Measurements from ENCODE around the gene KCNK7.

Gene KCNK7

GRCh38 chr11:65556470-65557279 is 38.9 kb downstream of the KCNK7 start:
- Mint-ChIP-seq H3K36me3 (no peaks in the 10 kb centered on the region), H3K27me3 (no peaks in the 10 kb centered on the region), H3K9me3 (ENCODE audit: low read depth) (no peaks in the 10 kb centered on the region), H3K27ac (peak overlapping the region; percentile 94), H3K4me3 (peak overlapping the region; percentile 88), H3K4me1 (ENCODE audit: low read depth) (peaks cover 64% of the 10 kb centered on the region)

GRCh38 chr11:65555693-65556231 is 39.8 kb downstream of the KCNK7 start:
- H3K9me3 Mint-ChIP-seq (ENCODE audit: low read depth) = no peaks in the 10 kb centered on the region
- peak overlapping the region; percentile 88 for H3K4me3 Mint-ChIP-seq
- H3K36me3 Mint-ChIP-seq = no peaks in the 10 kb centered on the region
- H3K4me1 Mint-ChIP-seq (ENCODE audit: low read depth) = peaks cover 72% of the 10 kb centered on the region
- H3K27ac Mint-ChIP-seq = peak overlapping the region; percentile 94
- no peaks in the 10 kb centered on the region for H3K27me3 Mint-ChIP-seq

- no peaks in the 10 kb centered on the region for H3K27me3 Mint-ChIP-seq
- H3K36me3 Mint-ChIP-seq = no peaks in the 10 kb centered on the region
- peak overlapping the region; percentile 94 for H3K27ac Mint-ChIP-seq
- no peaks in the 10 kb centered on the region for H3K9me3 Mint-ChIP-seq (ENCODE audit: low read depth)
- H3K4me1 Mint-ChIP-seq (ENCODE audit: low read depth) = peaks cover 65% of the 10 kb centered on the region
- peak overlapping the region; percentile 88 for H3K4me3 Mint-ChIP-seq
Measured at GRCh38 chr11:65554842-65555430, 40.7 kb downstream of the KCNK7 start.

- peaks cover 60% of the 10 kb centered on the region for H3K4me1 Mint-ChIP-seq (ENCODE audit: low read depth)
- H3K36me3 Mint-ChIP-seq = no peaks in the 10 kb centered on the region
- no peaks in the 10 kb centered on the region for H3K9me3 Mint-ChIP-seq (ENCODE audit: low read depth)
- no peaks in the 10 kb centered on the region for H3K27me3 Mint-ChIP-seq
- H3K27ac Mint-ChIP-seq = peak overlapping the region; percentile 94
- peak overlapping the region; percentile 88 for H3K4me3 Mint-ChIP-seq
Measured at GRCh38 chr11:65554057-65554818, 41.4 kb downstream of the KCNK7 start.

- no peak overlapping the region for H3K27ac Mint-ChIP-seq
- peak overlapping the region; percentile 27 for H3K4me3 Mint-ChIP-seq
Measured at GRCh38 chr11:65553301-65554001, 42.1 kb downstream of the KCNK7 start.

GRCh38 chr11:65552388-65552951 is 43.1 kb downstream of the KCNK7 start:
- peaks cover 70% of the 10 kb centered on the region for H3K4me1 Mint-ChIP-seq (ENCODE audit: low read depth)
- H3K4me3 Mint-ChIP-seq = peak overlapping the region; percentile 14
- peak overlapping the region; percentile 50 for H3K27ac Mint-ChIP-seq
- no peaks in the 10 kb centered on the region for H3K9me3 Mint-ChIP-seq (ENCODE audit: low read depth)
- H3K27me3 Mint-ChIP-seq = no peaks in the 10 kb centered on the region
- no peaks in the 10 kb centered on the region for H3K36me3 Mint-ChIP-seq

More at GRCh38 chr11:65553301-65554001, 42.1 kb downstream of the KCNK7 start:
- Mint-ChIP-seq H3K9me3 (ENCODE audit: low read depth) (no peaks in the 10 kb centered on the region), H3K36me3 (no peaks in the 10 kb centered on the region), H3K27me3 (no peaks in the 10 kb centered on the region), H3K4me1 (ENCODE audit: low read depth) (peaks cover 64% of the 10 kb centered on the region)

- H3K27me3 Mint-ChIP-seq = no peaks in the 10 kb centered on the region
- peak overlapping the region; percentile 77 for H3K27ac Mint-ChIP-seq
- no peaks in the 10 kb centered on the region for H3K9me3 Mint-ChIP-seq (ENCODE audit: low read depth)
- peaks cover 68% of the 10 kb centered on the region for H3K4me1 Mint-ChIP-seq (ENCODE audit: low read depth)
- peak overlapping the region; percentile 14 for H3K4me3 Mint-ChIP-seq
- no peaks in the 10 kb centered on the region for H3K36me3 Mint-ChIP-seq
Measured at GRCh38 chr11:65551572-65552387, 43.8 kb downstream of the KCNK7 start.

GRCh38 chr11:65549096-65549495 is 46.5 kb downstream of the KCNK7 start:
- no peaks in the 10 kb centered on the region for H3K27me3 Mint-ChIP-seq
- no peak overlapping the region for H3K4me3 Mint-ChIP-seq
- no peaks in the 10 kb centered on the region for H3K36me3 Mint-ChIP-seq
- no peaks in the 10 kb centered on the region for H3K9me3 Mint-ChIP-seq (ENCODE audit: low read depth)
- peak overlapping the region; percentile 42 for H3K27ac Mint-ChIP-seq
- peaks cover 55% of the 10 kb centered on the region for H3K4me1 Mint-ChIP-seq (ENCODE audit: low read depth)

GRCh38 chr11:65548395-65548794 is 47.2 kb downstream of the KCNK7 start:
- Mint-ChIP-seq H3K36me3 (no peaks in the 10 kb centered on the region), H3K4me3 (peak overlapping the region; percentile 46), H3K9me3 (ENCODE audit: low read depth) (no peaks in the 10 kb centered on the region), H3K4me1 (ENCODE audit: low read depth) (peaks cover 57% of the 10 kb centered on the region), H3K27ac (peak overlapping the region; percentile 89), H3K27me3 (no peaks in the 10 kb centered on the region)

GRCh38 chr11:65547446-65548125 is 48.0 kb downstream of the KCNK7 start:
- Mint-ChIP-seq H3K4me3 (peak overlapping the region; percentile 46), H3K27ac (peak overlapping the region; percentile 68), H3K27me3 (no peaks in the 10 kb centered on the region), H3K36me3 (peaks cover 2% of the 10 kb centered on the region), H3K9me3 (ENCODE audit: low read depth) (no peaks in the 10 kb centered on the region), H3K4me1 (ENCODE audit: low read depth) (peaks cover 53% of the 10 kb centered on the region)

- H3K4me3 Mint-ChIP-seq = peak overlapping the region; percentile 85
- peaks cover 2% of the 10 kb centered on the region for H3K36me3 Mint-ChIP-seq
- no peaks in the 10 kb centered on the region for H3K9me3 Mint-ChIP-seq (ENCODE audit: low read depth)
- peaks cover 47% of the 10 kb centered on the region for H3K4me1 Mint-ChIP-seq (ENCODE audit: low read depth)
- H3K27ac Mint-ChIP-seq = peak overlapping the region; percentile 89
- no peaks in the 10 kb centered on the region for H3K27me3 Mint-ChIP-seq
Measured at GRCh38 chr11:65546217-65546958, 49.2 kb downstream of the KCNK7 start.

- Mint-ChIP-seq H3K36me3 (peaks cover 2% of the 10 kb centered on the region), H3K4me3 (peak overlapping the region; percentile 85), H3K4me1 (ENCODE audit: low read depth) (peaks cover 47% of the 10 kb centered on the region), H3K9me3 (ENCODE audit: low read depth) (no peaks in the 10 kb centered on the region), H3K27ac (peak overlapping the region; percentile 89), H3K27me3 (no peaks in the 10 kb centered on the region)
Measured at GRCh38 chr11:65545853-65546216, 49.8 kb downstream of the KCNK7 start.

All from activated naive CD8-positive, alpha-beta T cell (primary cell).